Activated T-helper 9 cell treated with anti-CD3 and anti-CD28 coated beads, Interleukin-2, amount 50 U/mL, for 16 hours (primary cell): Measurements from ENCODE around the gene MTFP1.
"Not testable (repeated sequence)": the region's sequence is repeated elsewhere in the genome, so short reads cannot be mapped to it uniquely, and the experiment has no call there.

Source experiments
- DNase-seq: peaks from one replicate; pipeline ENCODE4 v3.0.0-alpha.2; 2020; ENCODE audit warnings: low read depth

Gene MTFP1

DNA sequence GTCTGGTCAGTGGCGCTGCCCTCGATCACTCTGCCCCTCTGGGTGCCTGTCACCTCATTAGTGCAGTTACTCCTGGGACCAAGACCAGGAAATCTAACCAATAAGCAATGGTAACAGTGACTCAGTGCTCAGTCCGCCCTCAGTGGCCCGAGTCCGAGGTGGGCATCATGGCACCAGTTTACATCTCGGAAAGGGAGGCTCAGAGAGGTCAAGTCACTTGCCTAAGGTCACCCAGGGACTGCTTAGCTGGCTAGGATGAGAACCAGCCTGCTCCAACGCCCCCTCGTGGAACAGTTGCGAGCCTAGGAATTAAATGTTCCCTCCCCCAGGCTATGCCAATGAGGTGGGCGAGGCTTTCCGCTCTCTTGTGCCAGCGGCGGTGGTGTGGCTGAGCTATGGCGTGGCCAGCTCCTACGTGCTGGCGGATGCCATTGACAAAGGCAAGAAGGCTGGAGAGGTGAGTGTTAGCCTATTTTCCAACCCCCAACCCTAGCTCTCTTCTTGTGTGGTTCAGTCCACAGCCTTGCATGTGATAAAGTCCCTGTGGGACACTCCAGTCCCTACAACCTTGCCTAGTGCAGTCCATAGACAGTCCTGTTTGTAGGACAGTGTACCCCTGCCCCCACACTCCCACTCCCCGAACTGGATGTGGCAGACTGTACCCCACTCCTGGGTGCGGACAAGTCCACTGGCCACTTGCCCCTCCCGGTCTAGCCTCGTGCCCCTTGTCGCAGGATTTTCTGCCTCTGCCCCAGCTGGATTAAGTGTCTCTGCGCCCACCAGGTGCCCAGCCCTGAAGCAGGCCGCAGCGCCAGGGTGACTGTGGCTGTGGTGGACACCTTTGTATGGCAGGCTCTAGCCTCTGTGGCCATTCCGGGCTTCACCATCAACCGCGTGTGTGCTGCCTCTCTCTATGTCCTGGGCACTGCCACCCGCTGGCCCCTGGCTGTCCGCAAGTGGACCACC lies 1.1 kb downstream of the MTFP1 start:
- DNase-seq: peak; percentile 77

DNA sequence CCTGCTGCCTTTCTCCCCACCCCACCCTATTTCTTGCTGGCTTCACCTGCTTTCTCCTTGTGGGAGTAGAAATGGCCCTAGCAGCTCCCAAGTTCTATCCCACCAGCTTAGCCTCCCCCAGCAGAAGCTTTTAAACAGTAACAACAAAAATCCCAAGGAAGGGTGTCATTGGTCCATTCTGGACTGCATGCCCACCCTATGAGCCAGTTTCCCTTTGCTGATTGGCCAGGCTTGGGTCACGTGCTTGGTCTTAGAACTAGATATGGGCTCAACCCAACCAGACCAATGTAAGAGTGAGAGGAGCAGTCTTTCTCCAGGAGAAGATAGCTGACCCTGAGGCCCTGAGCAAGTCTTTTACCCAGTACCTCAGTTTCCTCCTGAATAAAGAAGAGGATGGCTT lies 2.3 kb downstream of the MTFP1 start:
- no peak for DNase-seq

DNA sequence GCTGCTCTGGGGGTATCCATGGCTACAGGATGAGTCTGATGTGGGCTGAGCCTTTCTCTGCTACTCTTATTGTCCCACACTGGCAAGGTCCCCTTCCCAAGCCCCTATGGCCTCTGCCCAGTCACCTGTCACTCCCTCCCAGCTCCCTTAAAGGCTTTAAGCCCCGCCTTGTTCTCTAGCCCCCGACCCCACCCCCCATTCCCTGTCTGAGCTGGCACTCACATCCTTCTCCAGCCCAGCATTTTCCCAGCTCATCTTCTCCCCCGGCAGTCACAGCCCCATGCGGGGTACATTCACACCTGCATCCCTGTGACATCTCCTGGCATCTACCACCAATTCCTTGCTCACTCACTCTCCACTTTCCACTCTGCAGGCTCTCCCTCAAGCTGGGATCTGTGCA lies 4.3 kb downstream of the MTFP1 start:
- DNase-seq: no peak

DNA sequence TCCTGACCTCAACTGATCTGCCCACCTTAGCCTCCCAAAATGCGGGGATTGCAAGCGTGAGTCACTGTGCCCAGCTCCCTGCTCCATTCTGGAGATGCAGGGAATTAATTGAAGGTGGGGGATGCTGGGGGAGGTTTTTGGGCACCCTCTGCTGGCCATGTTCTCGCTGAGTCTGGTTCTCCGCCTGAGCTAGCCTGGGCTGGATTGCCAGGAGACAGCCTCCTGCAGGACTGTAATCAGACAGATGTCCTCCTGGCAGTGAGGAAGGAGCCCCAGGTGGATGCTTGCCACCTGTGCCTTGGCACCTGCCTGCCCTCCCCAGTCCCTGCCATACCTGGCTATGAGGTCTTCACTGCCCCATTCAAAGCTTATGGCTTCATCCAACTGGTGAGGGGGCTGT lies 5.4 kb downstream of the MTFP1 start:
- DNase-seq: no peak

DNA sequence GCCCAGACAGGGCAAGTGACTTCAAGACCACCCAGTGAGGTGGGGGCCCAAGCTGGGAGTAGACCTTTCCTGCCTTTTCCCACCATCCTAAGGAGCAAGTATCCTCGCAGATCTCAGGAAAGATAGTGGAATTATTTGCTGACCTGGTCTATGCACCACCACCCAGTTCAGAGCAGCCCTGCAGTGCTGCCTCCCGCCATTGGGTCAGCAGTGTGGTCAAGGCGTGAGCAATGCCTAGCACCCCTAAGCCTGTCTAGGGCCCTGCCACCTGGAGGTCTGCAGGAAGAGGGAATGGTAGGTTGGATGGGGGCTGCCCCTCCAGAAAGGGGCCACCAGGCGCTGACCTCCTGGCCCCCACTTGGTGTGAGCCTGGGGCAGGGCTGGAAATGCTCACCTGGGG lies 6.5 kb downstream of the MTFP1 start:
- no peak for DNase-seq

DNA sequence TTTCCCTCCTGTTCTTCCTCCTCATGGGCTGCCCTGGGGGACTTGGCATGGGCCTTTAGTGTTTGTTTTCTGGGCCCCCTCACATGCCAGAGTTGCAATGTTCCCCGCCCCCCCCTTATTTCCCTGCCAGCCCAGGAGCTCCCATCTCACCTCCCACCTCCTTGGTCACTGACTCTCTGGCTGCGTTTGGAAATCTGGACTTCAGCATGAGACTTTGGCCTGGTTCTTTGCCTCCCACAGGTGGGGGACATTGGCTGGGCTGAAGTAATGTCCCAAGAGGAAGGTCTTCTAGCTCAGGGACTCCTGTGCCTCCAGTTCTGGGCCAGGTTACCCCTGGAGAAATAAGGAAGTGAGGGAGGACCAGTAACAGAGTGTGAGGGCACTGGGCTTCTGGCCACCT lies 7.0 kb downstream of the MTFP1 start:
- DNase-seq: no peak

DNA sequence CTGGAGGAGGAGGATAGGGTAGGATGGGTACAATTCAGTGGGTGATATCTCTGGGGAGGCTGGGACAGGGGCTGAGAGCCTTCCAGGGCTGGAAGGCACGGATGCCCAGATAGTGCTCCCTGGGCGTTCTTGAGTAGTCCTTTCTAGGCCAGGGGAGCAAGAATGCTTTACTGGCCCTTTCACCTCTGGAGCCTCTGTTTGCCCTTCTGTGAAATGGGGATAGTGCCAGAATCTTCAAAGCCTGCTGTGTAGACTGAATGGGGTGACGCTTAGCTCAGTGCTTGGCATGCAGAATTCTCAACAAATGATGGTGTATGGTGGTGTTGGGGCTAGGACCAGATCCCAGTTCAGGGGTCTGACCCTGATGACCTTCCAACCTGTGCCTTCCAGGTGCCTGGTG lies 7.7 kb downstream of the MTFP1 start:
- no peak for DNase-seq

DNA sequence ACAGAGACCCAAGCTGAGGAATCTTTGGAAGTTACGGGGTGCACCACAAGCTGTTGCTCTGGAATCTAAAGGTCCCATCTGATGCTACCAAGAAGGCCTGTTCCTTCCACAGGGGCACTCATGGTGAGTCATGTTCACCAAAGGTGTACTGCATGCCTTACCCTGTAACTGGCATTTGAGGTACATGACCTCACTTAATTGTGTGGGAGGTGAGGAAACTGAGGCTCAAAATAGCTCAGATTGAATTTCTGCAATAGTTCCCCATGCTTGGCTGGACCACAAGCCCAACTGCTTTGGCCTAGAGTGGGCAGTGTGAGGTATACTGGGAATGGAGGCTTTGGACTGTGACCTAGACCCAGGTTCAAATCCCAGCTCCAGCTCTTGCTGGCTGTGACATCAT lies 8.2 kb downstream of the MTFP1 start:
- no peak for DNase-seq

DNA sequence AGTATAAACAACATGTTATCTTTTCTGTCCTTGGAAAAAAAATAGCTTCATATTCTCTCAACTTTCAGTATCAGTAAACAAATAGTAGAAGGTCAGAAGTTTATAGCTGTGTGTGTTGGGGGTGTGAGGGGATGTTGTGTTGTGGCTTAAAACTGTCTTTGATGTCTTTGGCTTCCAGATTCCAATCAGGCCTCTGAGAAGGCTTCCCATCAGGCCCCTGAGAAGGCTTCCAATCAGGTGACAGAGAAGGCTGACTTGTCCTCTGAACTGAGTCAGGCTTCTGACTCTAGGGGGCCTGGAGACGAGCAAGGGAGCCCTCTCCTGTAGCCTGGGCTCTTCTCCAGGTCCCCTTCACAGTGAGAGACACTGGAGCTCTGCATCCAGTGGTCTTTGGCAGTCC lies 9.3 kb downstream of the MTFP1 start:
- DNase-seq: no peak

DNA sequence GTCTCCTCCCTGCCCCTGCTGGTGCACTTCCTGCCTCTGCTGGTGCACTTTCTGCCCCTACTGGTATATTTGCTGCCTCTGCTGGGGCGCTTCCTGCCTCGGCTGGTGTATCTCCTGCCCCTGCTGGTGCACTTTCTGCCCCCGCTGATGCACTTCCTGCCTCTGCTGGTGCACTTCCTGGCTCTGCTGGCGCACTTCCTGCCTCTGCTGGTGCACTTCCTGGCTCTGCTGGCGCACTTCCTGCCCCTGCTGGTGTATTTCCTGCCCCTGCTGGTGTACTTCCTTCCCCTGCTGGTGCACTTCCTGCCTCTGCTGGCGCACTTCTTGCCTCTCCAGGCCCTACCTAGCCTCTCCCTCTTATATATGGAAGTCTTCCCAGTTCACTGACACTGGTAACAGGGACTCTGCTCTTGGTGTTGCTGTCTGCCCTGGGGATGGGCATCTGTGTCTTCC lies 10.1 kb downstream of the MTFP1 start:
- DNase-seq: peak; percentile 66

DNA sequence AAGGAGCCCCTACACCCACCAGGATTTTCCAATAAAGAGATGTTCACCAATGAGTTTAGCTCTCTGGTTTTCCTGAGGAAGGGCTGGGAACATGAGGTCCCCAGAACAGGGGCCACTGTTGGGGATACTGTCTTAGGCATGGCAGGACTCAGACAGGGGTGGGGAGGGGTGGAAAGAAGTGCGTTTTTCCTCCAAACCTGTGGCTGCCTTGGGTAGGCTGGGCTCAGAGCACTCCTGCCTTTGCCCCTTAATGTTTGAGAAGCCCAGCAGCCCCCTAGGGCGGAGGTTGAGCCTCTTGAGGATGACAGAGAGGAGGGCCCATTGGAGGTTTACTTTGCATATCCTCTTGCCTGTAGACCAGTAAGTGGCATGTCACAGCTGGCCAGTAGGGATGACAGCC lies 10.6 kb downstream of the MTFP1 start:
- DNase-seq: no peak

DNA sequence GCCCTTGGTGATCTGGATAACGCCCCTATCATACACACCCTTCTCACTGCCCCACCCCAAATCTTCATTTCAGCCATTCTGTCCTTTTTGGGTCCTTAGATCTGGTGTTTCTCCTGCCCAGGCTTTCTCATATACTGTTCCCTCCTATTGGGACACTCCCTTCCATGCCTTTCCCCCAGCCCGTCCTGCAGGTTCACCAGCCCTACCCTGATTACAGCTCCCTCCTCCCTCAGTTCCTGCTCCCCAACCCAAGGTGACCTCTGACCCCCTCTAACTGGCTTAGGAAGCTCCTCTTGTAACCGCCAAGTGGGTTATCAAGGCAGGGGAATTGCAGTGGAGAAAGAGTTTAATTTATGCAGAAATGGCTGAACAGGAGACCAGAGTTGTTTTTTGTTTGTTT lies 13.0 kb downstream of the MTFP1 start:
- DNase-seq: no peak

DNA sequence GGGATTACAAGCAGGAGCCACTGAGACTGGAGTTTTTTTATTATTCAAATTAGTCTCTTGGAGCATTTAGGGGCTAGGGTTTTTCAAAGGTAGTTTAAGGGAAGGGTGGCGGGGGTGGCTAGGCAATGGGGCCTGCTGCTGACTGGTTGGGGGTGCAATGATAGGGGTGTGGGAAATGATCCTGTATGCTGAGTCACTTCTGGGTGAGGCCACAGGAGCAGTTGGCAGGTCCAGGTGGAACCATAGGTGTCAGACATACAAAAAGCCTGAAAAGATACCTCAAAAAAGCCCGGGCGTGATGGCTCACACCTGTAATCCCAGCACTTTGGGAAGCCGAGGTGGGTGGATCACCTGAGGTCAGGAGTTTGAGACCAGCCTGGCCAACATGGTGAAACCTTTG lies 13.7 kb downstream of the MTFP1 start:
- DNase-seq: no peak

DNA sequence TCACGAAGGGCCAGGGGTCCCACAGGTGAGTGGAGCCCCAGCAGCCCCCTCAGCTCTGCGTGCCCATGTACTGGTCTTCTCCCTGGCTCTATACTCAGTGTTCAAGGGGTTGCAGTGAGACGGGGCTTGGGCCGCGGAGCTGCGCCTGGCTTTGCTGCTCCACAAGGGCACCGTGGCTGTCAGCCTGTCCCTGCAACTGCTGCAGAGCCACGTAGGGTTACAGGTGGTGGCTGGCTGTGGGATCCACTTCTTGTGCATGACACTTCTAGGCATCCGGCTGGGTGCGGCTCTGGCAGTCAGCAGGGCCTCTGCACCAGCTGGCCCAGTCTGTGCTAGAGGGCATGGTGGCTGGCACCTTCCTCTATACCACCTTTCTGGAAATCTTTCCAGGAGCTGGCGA lies 14.3 kb downstream of the MTFP1 start:
- DNase-seq: no peak

DNA sequence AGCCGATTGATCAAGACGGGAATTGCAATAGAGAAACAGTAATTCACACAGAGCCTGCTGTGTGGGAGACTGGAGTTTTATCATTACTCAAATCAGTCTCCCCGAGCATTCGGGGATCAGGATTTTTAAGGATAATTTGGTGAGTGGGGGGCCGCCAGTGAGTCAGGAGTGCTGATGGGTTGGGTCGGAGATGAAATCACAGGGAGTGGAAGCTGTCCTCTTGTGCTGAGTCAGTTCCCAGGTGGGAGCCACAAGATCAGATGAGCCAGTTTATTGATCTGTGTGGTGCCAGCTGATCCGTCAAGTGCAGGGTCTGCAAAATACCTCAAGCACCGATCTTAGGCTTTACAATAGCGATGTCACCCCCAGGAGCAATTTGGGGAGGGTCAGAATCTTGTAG lies 15.5 kb downstream of the MTFP1 start:
- no peak for DNase-seq

DNA sequence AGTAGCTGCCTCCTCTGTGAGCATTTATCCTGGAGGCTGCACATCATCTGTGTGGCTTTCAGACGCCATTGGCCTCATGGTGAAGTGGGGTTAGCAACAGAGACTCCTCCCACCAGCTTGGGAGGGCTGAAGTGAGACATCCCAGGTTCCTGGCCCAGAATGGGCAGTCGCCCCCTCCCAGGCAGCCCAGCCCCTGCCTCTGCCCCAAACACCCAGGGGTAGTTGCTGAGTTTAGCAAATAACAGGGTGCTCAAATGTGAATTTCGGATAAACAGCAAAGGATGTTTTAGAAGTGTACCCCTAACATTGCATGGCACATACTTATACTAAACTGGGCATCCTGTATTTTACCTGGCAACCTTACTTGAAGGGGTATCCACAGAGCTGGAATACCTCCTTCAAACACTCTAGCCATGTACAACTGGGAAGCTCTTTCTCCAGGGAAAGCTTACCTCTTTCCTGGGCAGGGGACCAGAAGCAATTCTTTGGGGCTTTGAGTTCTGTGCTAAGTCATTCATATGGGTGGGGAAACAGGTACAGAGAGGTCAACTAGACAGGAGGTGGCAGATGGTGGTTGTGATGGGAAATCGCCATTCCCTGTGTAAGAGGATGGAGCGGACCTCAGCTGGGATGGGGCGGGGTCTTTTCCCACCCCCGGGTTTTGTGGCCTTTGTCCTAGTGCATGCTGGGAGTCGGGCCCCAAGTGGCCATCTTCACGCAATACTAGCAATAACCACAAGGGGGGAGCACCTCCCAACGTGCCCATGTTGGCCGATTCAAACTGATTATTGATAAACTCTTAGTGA lies 19.3 kb downstream of the MTFP1 start:
- DNase-seq: peak; percentile 31

DNA sequence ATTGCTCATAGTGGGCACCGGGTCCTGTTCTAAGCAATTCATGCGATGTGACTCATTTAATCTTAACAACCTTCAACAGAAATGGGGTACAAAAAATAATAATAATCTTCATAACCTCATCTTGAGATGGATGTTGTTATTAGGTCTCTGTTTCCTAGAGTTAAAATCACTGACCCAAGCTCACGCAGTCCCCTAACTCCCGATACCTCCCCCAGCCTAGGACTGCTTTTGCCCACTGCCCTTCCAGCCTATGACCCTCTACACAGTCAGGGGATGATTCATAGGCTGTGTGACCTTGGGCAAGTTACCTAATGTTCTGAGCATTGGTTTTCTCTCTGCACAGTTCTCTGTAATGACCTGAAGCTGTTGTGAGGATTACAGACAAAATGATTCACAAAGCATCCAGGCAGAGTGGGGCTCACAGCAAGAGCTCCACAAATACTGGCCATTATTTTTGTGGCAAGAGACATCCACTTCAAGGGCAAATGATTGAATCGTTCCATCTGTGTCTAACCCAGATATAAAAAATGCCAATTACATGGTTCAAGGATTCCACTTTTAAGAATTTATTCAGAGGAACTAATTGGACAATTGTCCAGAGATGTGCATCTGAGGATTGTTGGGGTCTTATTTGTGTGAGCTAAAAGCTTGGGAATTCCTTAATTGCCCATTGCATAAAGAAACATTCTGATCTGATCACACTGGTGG lies 20.0 kb downstream of the MTFP1 start:
- no peak for DNase-seq

DNA sequence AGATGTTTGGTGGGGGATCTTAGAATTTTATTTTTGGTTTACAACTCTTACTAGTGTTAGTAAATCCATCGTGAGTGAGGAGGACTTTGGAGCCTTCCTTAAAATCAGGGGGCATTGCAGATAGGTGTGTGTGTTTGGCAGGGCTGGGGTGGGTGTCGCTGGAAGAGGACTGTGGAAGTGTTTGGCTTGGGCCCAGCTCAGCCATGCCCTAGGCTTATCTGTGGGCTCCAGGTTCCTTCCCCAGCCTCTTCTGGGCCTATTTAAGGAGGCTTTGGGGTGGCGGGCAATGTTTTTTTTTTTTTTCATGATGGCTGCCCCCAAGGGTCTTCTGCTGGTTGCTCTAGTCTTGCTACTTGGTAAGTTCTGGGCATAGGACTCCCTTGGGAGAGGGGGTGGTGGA lies 22.1 kb downstream of the MTFP1 start:
- DNase-seq: no peak

DNA sequence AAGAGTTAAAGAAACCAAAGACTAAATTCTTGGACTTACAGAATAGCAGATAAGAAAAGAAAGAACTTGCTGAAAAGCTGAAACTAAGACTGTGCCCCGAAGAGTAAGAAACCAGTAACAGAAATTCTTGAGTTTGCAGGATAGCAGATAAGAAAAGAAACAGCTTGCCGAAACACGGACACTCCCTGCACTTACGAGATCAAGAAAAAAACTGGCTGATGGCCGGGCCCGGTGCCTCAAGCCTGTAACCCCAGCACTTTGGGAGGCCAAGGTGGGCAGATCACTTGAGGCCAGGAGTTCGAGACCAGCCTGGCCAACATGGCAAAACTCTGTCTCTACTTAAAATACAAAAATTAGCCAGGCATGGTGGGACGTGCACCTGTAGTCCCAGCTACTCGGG lies 25.9 kb downstream of the MTFP1 start:
- not testable (repeated sequence) for DNase-seq

DNA sequence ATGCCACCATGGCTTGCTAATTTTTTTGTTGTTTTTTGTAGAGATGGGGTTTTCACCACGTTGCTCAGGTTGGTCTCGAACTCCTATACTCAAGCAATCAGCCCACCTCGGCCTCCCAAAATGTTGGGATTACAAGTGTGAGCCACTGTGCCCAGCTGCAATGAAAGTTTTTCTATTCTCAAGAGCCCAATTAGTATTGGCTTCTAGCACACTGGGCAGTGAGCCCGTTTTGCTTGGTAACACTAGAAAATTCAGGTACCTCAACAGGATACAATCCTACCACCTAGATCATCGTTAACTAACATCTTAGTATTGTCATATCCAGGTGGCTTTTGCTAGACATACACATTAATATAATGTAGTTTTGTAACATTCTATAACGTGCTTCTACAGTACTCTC lies 27.3 kb downstream of the MTFP1 start:
- DNase-seq: no peak

DNA sequence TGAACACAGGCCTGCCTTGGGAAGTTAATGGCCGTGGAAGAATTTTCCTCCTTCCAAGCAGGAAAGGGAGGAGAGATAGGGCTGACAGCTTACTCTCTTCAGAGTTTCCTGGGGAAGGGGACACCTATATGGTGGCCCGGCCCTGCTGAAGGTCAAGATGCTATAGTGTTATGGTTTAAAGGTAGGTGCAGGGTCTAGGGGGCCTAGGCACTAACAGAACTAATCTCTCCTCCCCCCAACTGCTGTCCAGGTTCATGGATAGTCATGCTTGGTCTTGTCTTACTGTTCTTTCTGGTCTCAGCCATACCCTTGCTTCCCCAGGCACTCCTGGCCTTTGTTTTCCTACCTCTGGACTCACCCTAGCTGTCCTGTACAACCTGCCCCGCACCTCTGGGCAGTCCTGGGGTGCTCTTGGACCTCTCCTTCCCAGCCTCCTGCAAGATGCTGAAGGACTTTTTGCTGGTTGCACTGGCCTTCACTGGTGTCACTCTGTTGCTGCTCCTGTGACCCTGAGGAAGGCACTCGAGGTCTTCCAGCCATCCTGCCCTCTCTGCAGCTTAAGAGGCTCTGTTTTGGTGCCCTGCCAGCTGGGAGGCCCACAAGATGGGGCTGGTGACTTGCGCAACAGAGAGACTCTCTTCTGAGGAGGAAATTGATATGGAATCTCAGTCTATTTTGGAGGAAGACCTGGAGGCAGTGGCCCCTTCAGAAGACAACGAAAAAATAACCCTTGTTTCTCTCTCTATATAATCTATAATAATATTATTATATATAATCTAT lies 28.4 kb downstream of the MTFP1 start:
- DNase-seq: no peak
